Tibial nerve (tissue), 4 donors: ENCODE data around the gene HAPLN2.

Experiments used
- EP300 ChIP-seq, 2 donors: sonication (generic); formaldehyde crosslinking; IDR thresholded peaks; one replicate each; pipeline ENCODE4 v1.6.1; 2017; ENCODE audit warnings: antibody characterized with exemption in 2 of 2, mild to moderate bottlenecking in 1 of 2
- TF ChIP-seq, protein P1 (sequence below), 5 experiments: fragments of 200-600 bp in 3 of 5; fragments of 450-650 bp in 2 of 5; sonication (generic) in 3 of 5; IDR thresholded peaks; one replicate each; pipeline ENCODE4 v1.5.1; 2016 to 2019; ENCODE audit warnings: antibody characterized with exemption in 5 of 5, mild to moderate bottlenecking in 3 of 5, moderate library complexity in 2 of 5

DNA sequence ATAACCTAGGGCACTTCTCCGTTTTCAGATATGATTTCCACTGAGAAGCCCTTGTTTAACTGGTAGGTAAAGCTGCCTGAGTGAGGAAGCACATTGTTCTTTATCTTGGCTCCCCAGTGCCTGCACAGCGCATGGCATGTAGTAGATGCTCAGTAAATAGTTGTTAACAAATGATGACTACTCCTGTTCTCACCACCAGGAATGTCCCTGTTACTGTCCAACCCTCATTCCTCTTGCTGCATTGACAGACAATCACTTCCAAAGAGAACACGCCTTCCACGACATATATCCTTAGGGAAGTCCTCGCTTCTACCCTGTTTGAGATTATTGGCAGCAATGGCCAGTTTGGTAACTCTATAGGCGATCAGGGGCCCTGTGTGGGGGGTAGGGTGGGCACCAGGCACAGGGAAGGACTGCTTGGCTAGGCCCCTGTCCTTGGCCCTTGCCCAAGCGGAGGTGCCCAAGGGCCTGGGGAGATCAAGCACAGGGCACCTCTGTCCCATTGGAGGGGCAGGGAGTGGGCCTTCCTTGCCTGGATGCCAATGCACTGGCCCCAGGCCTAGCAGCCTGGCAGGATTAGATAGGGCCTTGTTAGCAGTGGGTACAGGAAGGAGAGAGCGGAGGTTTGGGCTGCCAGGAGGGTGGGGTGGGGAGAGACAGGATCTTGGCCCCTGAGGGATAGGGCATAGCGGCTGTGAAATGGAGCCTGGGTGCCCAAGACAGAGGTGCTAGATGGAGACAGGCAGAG, 47.8 kb downstream of the HAPLN2 start:
- TF ChIP-seq, protein P1, sequence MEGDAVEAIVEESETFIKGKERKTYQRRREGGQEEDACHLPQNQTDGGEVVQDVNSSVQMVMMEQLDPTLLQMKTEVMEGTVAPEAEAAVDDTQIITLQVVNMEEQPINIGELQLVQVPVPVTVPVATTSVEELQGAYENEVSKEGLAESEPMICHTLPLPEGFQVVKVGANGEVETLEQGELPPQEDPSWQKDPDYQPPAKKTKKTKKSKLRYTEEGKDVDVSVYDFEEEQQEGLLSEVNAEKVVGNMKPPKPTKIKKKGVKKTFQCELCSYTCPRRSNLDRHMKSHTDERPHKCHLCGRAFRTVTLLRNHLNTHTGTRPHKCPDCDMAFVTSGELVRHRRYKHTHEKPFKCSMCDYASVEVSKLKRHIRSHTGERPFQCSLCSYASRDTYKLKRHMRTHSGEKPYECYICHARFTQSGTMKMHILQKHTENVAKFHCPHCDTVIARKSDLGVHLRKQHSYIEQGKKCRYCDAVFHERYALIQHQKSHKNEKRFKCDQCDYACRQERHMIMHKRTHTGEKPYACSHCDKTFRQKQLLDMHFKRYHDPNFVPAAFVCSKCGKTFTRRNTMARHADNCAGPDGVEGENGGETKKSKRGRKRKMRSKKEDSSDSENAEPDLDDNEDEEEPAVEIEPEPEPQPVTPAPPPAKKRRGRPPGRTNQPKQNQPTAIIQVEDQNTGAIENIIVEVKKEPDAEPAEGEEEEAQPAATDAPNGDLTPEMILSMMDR (IDR thresholded peaks at IDR 0.05): no peak
- no peak for TF ChIP-seq EP300 (IDR thresholded peaks at IDR 0.05)
